GM18870 (cell line): ENCODE measurements around the gene TRDN.
"Not testable (repeated sequence)": the region's sequence is repeated elsewhere in the genome, so short reads cannot be mapped to it uniquely, and the experiment has no call there.

Experiments
- ATAC-seq: cut with Tn5 transposase; IDR thresholded peaks from one replicate; pipeline ENCODE4 v1.9.1; 2021; ENCODE audit warnings: moderate library complexity; ENCODE audit not compliant: unreplicated experiment

Gene TRDN

GRCh38 chr6:123564361-123564760 is 72.4 kb downstream of the TRDN start:
- ATAC-seq, result no peak

- ATAC-seq, result no peak
Measured at GRCh38 chr6:123562677-123563076, 74.1 kb downstream of the TRDN start.

GRCh38 chr6:123562264-123562663 is 74.5 kb downstream of the TRDN start:
- ATAC-seq, result no peak

GRCh38 chr6:123559816-123560215 is 76.9 kb downstream of the TRDN start:
- not testable (repeated sequence) for ATAC-seq

GRCh38 chr6:123557474-123557873 is 79.3 kb downstream of the TRDN start:
- ATAC-seq, result not testable (repeated sequence)

- ATAC-seq, result no peak
Measured at GRCh38 chr6:123551939-123552707, 84.6 kb downstream of the TRDN start.

- no peak for ATAC-seq
Measured at GRCh38 chr6:123550052-123550617, 86.6 kb downstream of the TRDN start.

GRCh38 chr6:123549476-123549875 is 87.3 kb downstream of the TRDN start:
- no peak for ATAC-seq

GRCh38 chr6:123547216-123547978 is 89.4 kb downstream of the TRDN start:
- ATAC-seq, result no peak

- ATAC-seq, result no peak
Measured at GRCh38 chr6:123546537-123546936, 90.2 kb downstream of the TRDN start.

- ATAC-seq, result no peak
Measured at GRCh38 chr6:123541462-123541861, 95.3 kb downstream of the TRDN start.

- ATAC-seq, result no peak
Measured at GRCh38 chr6:123533862-123534648, 102.7 kb downstream of the TRDN start.

GRCh38 chr6:123529843-123530242 is 106.9 kb downstream of the TRDN start:
- no peak for ATAC-seq

- no peak for ATAC-seq
Measured at GRCh38 chr6:123529058-123529457, 107.7 kb downstream of the TRDN start.

- no peak for ATAC-seq
Measured at GRCh38 chr6:123527406-123527805, 109.3 kb downstream of the TRDN start.

GRCh38 chr6:123526128-123526527 is 110.6 kb downstream of the TRDN start:
- ATAC-seq, result peak; percentile 63

- no peak for ATAC-seq
Measured at GRCh38 chr6:123524781-123525180, 112.0 kb downstream of the TRDN start.

- ATAC-seq, result no peak
Measured at GRCh38 chr6:123520217-123520616, 116.5 kb downstream of the TRDN start.

- no peak for ATAC-seq
Measured at GRCh38 chr6:123519189-123519505, 117.6 kb downstream of the TRDN start.

GRCh38 chr6:123518441-123519188 is 118.1 kb downstream of the TRDN start:
- ATAC-seq, result no peak

GRCh38 chr6:123515715-123516114 is 121.0 kb downstream of the TRDN start:
- ATAC-seq, result no peak
